ENCODE data around the gene RBM39.

Gene RBM39

GRCh38 chr20:35729836-35730582 is 12.1 kb downstream of the RBM39 start:
- Histone ChIP-seq H3K27ac (replicated peaks; ENCODE audit: low read length) (no peak overlapping the region), H3K18ac (ENCODE audit: low read length) (no peak overlapping the region), H3K4me1 (ENCODE audit: control insufficient read depth in 2 of 2, insufficient read depth in 1 of 2, low read depth in 1 of 2, low read length in 2 of 2) (no peaks in the 10 kb centered on the region), H3K9ac (ENCODE audit: low read depth, low read length, poor library complexity) (no peak overlapping the region), H4K8ac (ENCODE audit: low read depth, low read length) (no peak overlapping the region), H3K79me1 (ENCODE audit: low read depth, low read length) (peaks cover 4% of the 10 kb centered on the region), H2AFZ (ENCODE audit: low read length) (no peak overlapping the region), H2BK15ac (ENCODE audit: low read length) (no peak overlapping the region), H3K9me3 (replicated peaks in 1 of 2; ENCODE audit: control insufficient read depth in 2 of 2, insufficient read depth in 1 of 2, low read depth in 1 of 2, low read length in 2 of 2) (no peaks in the 10 kb centered on the region), H3K27me3 (ENCODE audit: control insufficient read depth in 3 of 3, insufficient read depth in 3 of 3, low read depth in 1 of 3, low read length in 3 of 3) (no peaks in the 10 kb centered on the region), H3K4ac (ENCODE audit: low read length) (no peak overlapping the region), H3K14ac (ENCODE audit: low read length) (no peak overlapping the region), H3K23ac (ENCODE audit: low read depth, low read length, poor library complexity) (no peak overlapping the region), H2BK12ac (ENCODE audit: low read length) (no peak overlapping the region), H3K4me2 (ENCODE audit: insufficient read depth, low read length, poor library complexity, severe bottlenecking) (no peak overlapping the region), H4K91ac (ENCODE audit: low read depth, low read length, poor library complexity) (no peak overlapping the region), H3K36me3 (replicated peaks in 1 of 2; ENCODE audit: control insufficient read depth in 2 of 2, insufficient read depth in 2 of 2, low read length in 2 of 2) (peaks cover 32 to 98% of the 10 kb centered on the region in 2 donors), H2AK5ac (ENCODE audit: low read depth, low read length) (no peak overlapping the region), H3K4me3 (ENCODE audit: low read length in 2 of 2) (no peak overlapping the region), H2BK5ac (ENCODE audit: low read length) (no peak overlapping the region), H2BK120ac (ENCODE audit: low read depth, low read length) (no peak overlapping the region)
- WGBS, 2 donors (ENCODE audit: extremely low coverage in 2 of 2, insufficient read length in 2 of 2, insufficient replicate concordance in 1 of 2), result no CpG with 5 or more reads among the region's 2 CpGs
- no peak for DNase-seq (ENCODE audit: low spot score)

DNA sequence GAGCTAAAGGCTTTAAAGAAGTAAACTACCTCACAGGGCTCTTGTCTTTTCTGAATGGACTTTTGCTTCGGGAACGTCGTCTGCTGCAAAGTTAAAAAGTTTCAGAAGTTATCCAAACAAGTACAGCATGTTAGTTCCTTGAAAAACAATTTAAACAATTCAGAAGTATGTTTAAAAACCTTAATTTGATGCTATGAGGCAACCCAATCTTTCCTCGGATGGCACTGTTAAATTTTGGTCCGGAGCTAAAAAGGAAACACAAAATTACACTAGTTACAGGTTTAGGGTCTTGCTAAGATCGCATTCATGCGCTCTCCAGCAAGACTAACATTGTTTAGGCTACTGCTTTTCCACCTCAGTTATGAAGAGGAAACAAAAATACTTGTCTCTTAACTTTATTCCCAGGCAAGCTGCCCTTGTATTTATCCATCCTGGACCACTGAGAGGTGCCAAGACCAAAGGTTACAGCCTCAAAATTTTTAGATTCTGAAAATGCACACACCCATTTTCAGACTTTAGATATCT is 12.7 kb downstream of the RBM39 start:
- no peak overlapping the region for H2BK12ac ChIP-seq (ENCODE audit: low read length)
- no peak overlapping the region for H3K4me3 ChIP-seq (ENCODE audit: low read length in 2 of 2)
- H2AK5ac ChIP-seq (ENCODE audit: low read depth, low read length), result no peak overlapping the region
- H3K23ac ChIP-seq (ENCODE audit: low read depth, low read length, poor library complexity), result no peak overlapping the region
- no peaks in the 10 kb centered on the region for H3K9me3 ChIP-seq (replicated peaks in 1 of 2; ENCODE audit: control insufficient read depth in 2 of 2, insufficient read depth in 1 of 2, low read depth in 1 of 2, low read length in 2 of 2)
- H2BK120ac ChIP-seq (ENCODE audit: low read depth, low read length), result no peak overlapping the region
- H2BK5ac ChIP-seq (ENCODE audit: low read length), result no peak overlapping the region
- WGBS, 2 donors (ENCODE audit: extremely low coverage in 2 of 2, insufficient read length in 2 of 2, insufficient replicate concordance in 1 of 2), result no CpG with 5 or more reads among the region's 7 CpGs
- H3K4me1 ChIP-seq (ENCODE audit: control insufficient read depth in 2 of 2, insufficient read depth in 1 of 2, low read depth in 1 of 2, low read length in 2 of 2), result no peaks in the 10 kb centered on the region
- H3K36me3 ChIP-seq (replicated peaks in 1 of 2; ENCODE audit: control insufficient read depth in 2 of 2, insufficient read depth in 2 of 2, low read length in 2 of 2), result peaks cover 30 to 98% of the 10 kb centered on the region in 2 donors
- peaks cover 4% of the 10 kb centered on the region for H3K79me1 ChIP-seq (ENCODE audit: low read depth, low read length)
- no peak overlapping the region for H4K8ac ChIP-seq (ENCODE audit: low read depth, low read length)
- H3K4ac ChIP-seq (ENCODE audit: low read length), result no peak overlapping the region
- no peak overlapping the region for H2BK15ac ChIP-seq (ENCODE audit: low read length)
- H2AFZ ChIP-seq (ENCODE audit: low read length), result no peak overlapping the region
- H3K9ac ChIP-seq (ENCODE audit: low read depth, low read length, poor library complexity), result no peak overlapping the region
- no peaks in the 10 kb centered on the region for H3K27me3 ChIP-seq (ENCODE audit: control insufficient read depth in 3 of 3, insufficient read depth in 3 of 3, low read depth in 1 of 3, low read length in 3 of 3)
- no peak overlapping the region for H3K18ac ChIP-seq (ENCODE audit: low read length)
- no peak for DNase-seq (ENCODE audit: low spot score)
- H3K4me2 ChIP-seq (ENCODE audit: insufficient read depth, low read length, poor library complexity, severe bottlenecking), result no peak overlapping the region
- H3K27ac ChIP-seq (replicated peaks; ENCODE audit: low read length), result no peak overlapping the region
- no peak overlapping the region for H4K91ac ChIP-seq (ENCODE audit: low read depth, low read length, poor library complexity)
- H3K14ac ChIP-seq (ENCODE audit: low read length), result no peak overlapping the region

DNA sequence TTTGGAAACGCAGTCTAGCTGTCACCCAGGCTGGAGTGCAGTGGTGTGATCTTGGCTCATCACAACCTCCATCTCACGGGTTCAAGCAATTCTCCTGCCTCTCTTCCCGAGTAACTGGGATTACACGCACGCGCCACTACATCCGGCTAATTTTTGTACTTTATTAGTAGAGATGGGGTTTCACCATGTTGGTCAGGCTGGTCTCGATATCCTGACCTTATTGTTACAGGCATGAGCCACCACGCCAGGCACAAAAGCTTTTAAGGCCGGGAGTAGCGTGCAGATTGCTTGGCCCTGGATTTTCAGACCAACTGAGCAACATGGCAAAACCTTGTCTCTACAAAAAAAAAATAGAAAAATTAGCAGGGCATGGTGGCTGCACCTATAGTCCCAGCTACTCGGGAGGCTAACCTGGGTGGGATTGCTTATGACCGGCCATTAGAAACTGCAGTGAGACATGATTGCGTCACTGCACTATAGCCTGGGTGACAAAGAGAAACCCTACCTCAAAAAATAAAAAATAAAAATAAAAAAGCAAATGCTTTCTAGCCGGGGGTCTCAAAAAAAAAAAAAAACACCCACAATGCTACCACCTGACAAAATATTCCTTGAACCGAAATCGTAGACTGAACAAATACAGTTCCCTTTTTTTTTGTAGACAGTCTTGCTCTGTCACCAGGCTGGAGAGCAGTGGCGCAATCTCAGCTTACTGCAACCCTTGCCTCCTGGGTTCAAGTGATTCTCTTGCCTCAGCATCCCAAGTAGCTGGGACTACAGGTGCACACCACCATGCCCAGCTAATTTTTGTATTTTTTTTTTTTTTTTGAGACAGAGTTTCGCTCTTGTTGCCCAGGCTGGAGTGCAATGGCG is 15.0 kb downstream of the RBM39 start:
- no peak for DNase-seq (ENCODE audit: low spot score)
- H3K4me2 ChIP-seq (ENCODE audit: insufficient read depth, low read length, poor library complexity, severe bottlenecking), result no peak overlapping the region
- no peak overlapping the region for H2BK15ac ChIP-seq (ENCODE audit: low read length)
- H3K9ac ChIP-seq (ENCODE audit: low read depth, low read length, poor library complexity), result no peak overlapping the region
- H4K91ac ChIP-seq (ENCODE audit: low read depth, low read length, poor library complexity), result no peak overlapping the region
- no peak overlapping the region for H4K8ac ChIP-seq (ENCODE audit: low read depth, low read length)
- H3K9me3 ChIP-seq (replicated peaks in 1 of 2; ENCODE audit: control insufficient read depth in 2 of 2, insufficient read depth in 1 of 2, low read depth in 1 of 2, low read length in 2 of 2), result no peaks in the 10 kb centered on the region
- no peak overlapping the region for H3K27ac ChIP-seq (replicated peaks; ENCODE audit: low read length)
- H3K23ac ChIP-seq (ENCODE audit: low read depth, low read length, poor library complexity), result no peak overlapping the region
- no peak overlapping the region for H3K18ac ChIP-seq (ENCODE audit: low read length)
- peaks cover 4% of the 10 kb centered on the region for H3K79me1 ChIP-seq (ENCODE audit: low read depth, low read length)
- no peak overlapping the region for H2AK5ac ChIP-seq (ENCODE audit: low read depth, low read length)
- WGBS, 2 donors (ENCODE audit: extremely low coverage in 2 of 2, insufficient read length in 2 of 2, insufficient replicate concordance in 1 of 2), result no CpG with 5 or more reads among the region's 20 CpGs
- H3K4me3 ChIP-seq (ENCODE audit: low read length in 2 of 2), result no peak overlapping the region
- no peak overlapping the region for H3K4ac ChIP-seq (ENCODE audit: low read length)
- H2BK5ac ChIP-seq (ENCODE audit: low read length), result no peak overlapping the region
- H3K14ac ChIP-seq (ENCODE audit: low read length), result no peak overlapping the region
- no peaks in the 10 kb centered on the region for H3K4me1 ChIP-seq (ENCODE audit: control insufficient read depth in 2 of 2, insufficient read depth in 1 of 2, low read depth in 1 of 2, low read length in 2 of 2)
- H2BK120ac ChIP-seq (ENCODE audit: low read depth, low read length), result no peak overlapping the region
- no peaks in the 10 kb centered on the region for H3K27me3 ChIP-seq (ENCODE audit: control insufficient read depth in 3 of 3, insufficient read depth in 3 of 3, low read depth in 1 of 3, low read length in 3 of 3)
- peaks cover 41 to 97% of the 10 kb centered on the region in 2 donors for H3K36me3 ChIP-seq (replicated peaks in 1 of 2; ENCODE audit: control insufficient read depth in 2 of 2, insufficient read depth in 2 of 2, low read length in 2 of 2)
- no peak overlapping the region for H2BK12ac ChIP-seq (ENCODE audit: low read length)
- no peak overlapping the region for H2AFZ ChIP-seq (ENCODE audit: low read length)
